Colon (tissue), 2 donors: ENCODE data around the gene USB1.
"Not testable (repeated sequence)": the region's sequence is repeated elsewhere in the genome, so short reads cannot be mapped to it uniquely, and the experiment has no call there.

Experiments
- FAIRE-seq: peaks from 2 replicates; lab custom pipeline; 2012; peaks lifted over from hg19 to GRCh38; lab: Jason Lieb, UNC
- donor health status: control.
- donor health status: control.

The USB1 gene

GRCh38 chr16:57970319-57970718, 30.9 kb upstream of the USB1 start:
- no peak for FAIRE-seq

- no peak for FAIRE-seq
These were observed 30.2 kb upstream of the USB1 start, which contains the start of gene CNGB1 for GRCh38 chr16:57970970-57971369. Gene CNGB1 (minus strand): TSS chr16:57971128. CDS start chr16:57967286, 3,842 bp downstream.

GRCh38 chr16:57971848-57972247, 29.4 kb upstream of the USB1 start:
- no peak for FAIRE-seq

GRCh38 chr16:57972306-57972705, 28.9 kb upstream of the USB1 start:
- no peak for FAIRE-seq

- FAIRE-seq = no peak
These were observed 24.8 kb upstream of the USB1 start for GRCh38 chr16:57976331-57976796.

GRCh38 chr16:57977418-57978069, 23.7 kb upstream of the USB1 start:
- no peak for FAIRE-seq

GRCh38 chr16:57978070-57978465, 23.1 kb upstream of the USB1 start:
- FAIRE-seq = not testable (repeated sequence)

GRCh38 chr16:57979006-57979585, 22.1 kb upstream of the USB1 start:
- FAIRE-seq = no peak

GRCh38 chr16:57981636-57982035, 19.6 kb upstream of the USB1 start:
- FAIRE-seq = no peak

GRCh38 chr16:57982385-57982784, 18.8 kb upstream of the USB1 start:
- FAIRE-seq = no peak

GRCh38 chr16:57984443-57985203, 16.6 kb upstream of the USB1 start:
- no peak for FAIRE-seq

GRCh38 chr16:57985204-57986181, 15.7 kb upstream of the USB1 start:
- FAIRE-seq = no peak

- no peak for FAIRE-seq
These were observed 15.0 kb upstream of the USB1 start for GRCh38 chr16:57986196-57986595.

GRCh38 chr16:57987441-57988177, 13.6 kb upstream of the USB1 start:
- FAIRE-seq = no peak

- FAIRE-seq = no peak
These were observed 12.3 kb upstream of the USB1 start for GRCh38 chr16:57988929-57989328.

GRCh38 chr16:57991551-57992059, 9.6 kb upstream of the USB1 start:
- FAIRE-seq = no peak

GRCh38 chr16:57992084-57992483, 9.1 kb upstream of the USB1 start:
- no peak for FAIRE-seq

- no peak for FAIRE-seq
These were observed 7.8 kb upstream of the USB1 start for GRCh38 chr16:57993438-57993837.

- FAIRE-seq = no peak
These were observed 7.3 kb upstream of the USB1 start for GRCh38 chr16:57993897-57994296.

- FAIRE-seq = no peak
These were observed 6.8 kb upstream of the USB1 start for GRCh38 chr16:57994361-57994760.

GRCh38 chr16:57994778-57995177, 6.4 kb upstream of the USB1 start:
- FAIRE-seq = no peak
